OCI-LY7 (cell line): ENCODE data around the gene MFAP2.

Experiments
- EZH2phosphoT487 ChIP-seq: fragments of 200-600 bp; sonication (generic); IDR thresholded peaks from 2 replicates; pipeline ENCODE4 v1.6.1; 2018; ENCODE audit warnings: low read depth, borderline replicate concordance, mild to moderate bottlenecking, mixed run types, antibody characterized with exemption, low read length, moderate library complexity, mixed read lengths
- TF ChIP-seq, protein P1 (sequence below): fragments of 200-600 bp; sonication (generic); conservative IDR thresholded peaks from 2 replicates; pipeline ENCODE4 v1.5.1; 2014; ENCODE audit warnings: mild to moderate bottlenecking, antibody characterized with exemption, low read length, moderate library complexity, mixed read lengths

- TF ChIP-seq, protein P1, sequence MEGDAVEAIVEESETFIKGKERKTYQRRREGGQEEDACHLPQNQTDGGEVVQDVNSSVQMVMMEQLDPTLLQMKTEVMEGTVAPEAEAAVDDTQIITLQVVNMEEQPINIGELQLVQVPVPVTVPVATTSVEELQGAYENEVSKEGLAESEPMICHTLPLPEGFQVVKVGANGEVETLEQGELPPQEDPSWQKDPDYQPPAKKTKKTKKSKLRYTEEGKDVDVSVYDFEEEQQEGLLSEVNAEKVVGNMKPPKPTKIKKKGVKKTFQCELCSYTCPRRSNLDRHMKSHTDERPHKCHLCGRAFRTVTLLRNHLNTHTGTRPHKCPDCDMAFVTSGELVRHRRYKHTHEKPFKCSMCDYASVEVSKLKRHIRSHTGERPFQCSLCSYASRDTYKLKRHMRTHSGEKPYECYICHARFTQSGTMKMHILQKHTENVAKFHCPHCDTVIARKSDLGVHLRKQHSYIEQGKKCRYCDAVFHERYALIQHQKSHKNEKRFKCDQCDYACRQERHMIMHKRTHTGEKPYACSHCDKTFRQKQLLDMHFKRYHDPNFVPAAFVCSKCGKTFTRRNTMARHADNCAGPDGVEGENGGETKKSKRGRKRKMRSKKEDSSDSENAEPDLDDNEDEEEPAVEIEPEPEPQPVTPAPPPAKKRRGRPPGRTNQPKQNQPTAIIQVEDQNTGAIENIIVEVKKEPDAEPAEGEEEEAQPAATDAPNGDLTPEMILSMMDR = no peak
- TF ChIP-seq EZH2phosphoT487 = no peak
These were observed 43.2 kb upstream of the MFAP2 start for GRCh38 chr1:17023573-17023972.
